Hepatocyte (in vitro differentiated cells): Measurements from ENCODE around the gene MIS12.

Source experiments
- EZH2 ChIP-seq: fragments of 200-600 bp; sonication (generic); IDR thresholded peaks from 2 replicates; pipeline ENCODE4 v1.6.1; 2016; ENCODE audit warnings: antibody characterized with exemption, mild to moderate bottlenecking, borderline replicate concordance
- TF ChIP-seq, protein P1 (sequence below): fragments of 200-600 bp; sonication (generic); IDR thresholded peaks from 2 replicates; pipeline ENCODE4 v1.5.1; 2016; ENCODE audit warnings: antibody characterized with exemption, mild to moderate bottlenecking; ENCODE audit not compliant: poor library complexity

DNA sequence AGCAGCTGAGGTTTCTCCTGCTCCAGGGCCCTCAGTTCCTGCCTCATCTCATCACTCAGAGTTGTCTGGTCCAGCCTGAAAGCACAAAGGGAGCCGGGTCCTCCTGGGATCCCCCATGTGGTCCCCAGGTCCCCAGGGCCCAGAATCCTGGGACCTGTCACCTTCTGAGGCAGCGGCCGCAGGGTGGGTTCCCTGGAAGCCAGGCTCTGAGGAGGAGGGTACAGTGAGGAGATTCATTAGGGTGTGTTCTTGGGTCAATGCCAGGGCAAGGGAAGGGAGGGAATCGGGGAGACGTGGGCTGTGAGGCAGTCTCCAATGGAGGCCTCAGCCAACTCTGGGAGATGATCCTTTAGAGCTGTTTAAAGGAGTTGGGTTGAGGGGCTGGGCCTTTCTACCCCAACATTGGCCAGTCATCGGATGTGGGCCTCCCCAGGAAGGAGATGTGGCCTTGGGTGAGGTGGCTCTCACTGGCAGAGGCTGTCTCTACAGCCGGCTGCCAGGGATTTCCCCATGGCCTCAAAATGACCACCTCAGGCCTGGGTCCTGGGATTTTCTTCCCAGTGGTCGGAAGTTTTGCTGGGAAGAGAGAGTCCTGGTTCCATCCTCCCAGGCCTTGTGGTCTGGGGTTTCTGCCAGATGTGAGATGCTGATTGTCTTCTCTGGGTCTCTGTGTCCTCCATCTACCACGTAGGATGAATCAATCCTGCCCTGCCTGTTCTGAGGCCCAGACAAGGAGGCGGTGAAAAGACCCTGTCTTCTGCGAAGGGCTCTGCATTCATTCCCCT is 50.7 kb downstream of the MIS12 start:
- TF ChIP-seq, protein P1, sequence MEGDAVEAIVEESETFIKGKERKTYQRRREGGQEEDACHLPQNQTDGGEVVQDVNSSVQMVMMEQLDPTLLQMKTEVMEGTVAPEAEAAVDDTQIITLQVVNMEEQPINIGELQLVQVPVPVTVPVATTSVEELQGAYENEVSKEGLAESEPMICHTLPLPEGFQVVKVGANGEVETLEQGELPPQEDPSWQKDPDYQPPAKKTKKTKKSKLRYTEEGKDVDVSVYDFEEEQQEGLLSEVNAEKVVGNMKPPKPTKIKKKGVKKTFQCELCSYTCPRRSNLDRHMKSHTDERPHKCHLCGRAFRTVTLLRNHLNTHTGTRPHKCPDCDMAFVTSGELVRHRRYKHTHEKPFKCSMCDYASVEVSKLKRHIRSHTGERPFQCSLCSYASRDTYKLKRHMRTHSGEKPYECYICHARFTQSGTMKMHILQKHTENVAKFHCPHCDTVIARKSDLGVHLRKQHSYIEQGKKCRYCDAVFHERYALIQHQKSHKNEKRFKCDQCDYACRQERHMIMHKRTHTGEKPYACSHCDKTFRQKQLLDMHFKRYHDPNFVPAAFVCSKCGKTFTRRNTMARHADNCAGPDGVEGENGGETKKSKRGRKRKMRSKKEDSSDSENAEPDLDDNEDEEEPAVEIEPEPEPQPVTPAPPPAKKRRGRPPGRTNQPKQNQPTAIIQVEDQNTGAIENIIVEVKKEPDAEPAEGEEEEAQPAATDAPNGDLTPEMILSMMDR = no peak
- TF ChIP-seq EZH2 = no peak
